BE2C (cell line): Measurements from ENCODE around the gene HRC.

Experiments
- DNase-seq: peaks from one replicate; pipeline ENCODE4 v3.0.0-alpha.2; 2020
- H3K27me3 ChIP-seq: fragments of 250-450 bp; sonication (Bioruptor Pico); 2 replicates; pipeline ENCODE4 v1.5.1; 2020; ENCODE audit warnings: mild to moderate bottlenecking
- H3K36me3 ChIP-seq: fragments of 250-450 bp; sonication (Bioruptor Pico); 2 replicates; pipeline ENCODE4 v1.5.1; 2020; ENCODE audit warnings: mild to moderate bottlenecking
- H3K4me1 ChIP-seq: fragments of 250-450 bp; sonication (Bioruptor Pico); 2 replicates; pipeline ENCODE4 v1.5.1; 2020
- H3K4me3 ChIP-seq: 2 replicates; pipeline ENCODE4 v1.5.1; 2011; ENCODE audit warnings: low read depth, low read length
- H3K9me3 ChIP-seq: fragments of 250-450 bp; sonication (Bioruptor Pico); 2 replicates; pipeline ENCODE4 v1.5.1; 2020
- CTCF ChIP-seq: IDR thresholded peaks from 2 replicates; pipeline ENCODE4 v1.5.1; 2012; ENCODE audit warnings: mild to moderate bottlenecking, low read depth, low read length

The HRC gene

GRCh38 chr19:49141352-49141751 lies 13.8 kb downstream of the HRC start:
- Histone ChIP-seq H3K9me3 (no peaks in the 10 kb centered on the region), H3K4me3 (no peak overlapping the region), H3K36me3 (peaks cover 3% of the 10 kb centered on the region), H3K27me3 (no peaks in the 10 kb centered on the region), H3K4me1 (peaks cover 4% of the 10 kb centered on the region)
- no peak for TF ChIP-seq CTCF
- no peak for DNase-seq

- Histone ChIP-seq H3K36me3 (peaks cover 3% of the 10 kb centered on the region), H3K4me3 (no peak overlapping the region), H3K9me3 (no peaks in the 10 kb centered on the region), H3K27me3 (no peaks in the 10 kb centered on the region), H3K4me1 (peaks cover 4% of the 10 kb centered on the region)
- no peak for DNase-seq
- no peak for TF ChIP-seq CTCF
Observed at GRCh38 chr19:49140951-49141350, 14.2 kb downstream of the HRC start.

GRCh38 chr19:49136771-49137171 lies 18.4 kb downstream of the HRC start:
- H3K27me3 ChIP-seq = no peaks in the 10 kb centered on the region
- H3K4me3 ChIP-seq = no peak overlapping the region
- no peaks in the 10 kb centered on the region for H3K9me3 ChIP-seq
- no peak for TF ChIP-seq CTCF
- H3K36me3 ChIP-seq = peaks cover 34% of the 10 kb centered on the region
- H3K4me1 ChIP-seq = no peaks in the 10 kb centered on the region
- no peak for DNase-seq

GRCh38 chr19:49135686-49136085 lies 19.5 kb downstream of the HRC start:
- no peak overlapping the region for H3K4me3 ChIP-seq
- H3K27me3 ChIP-seq = no peaks in the 10 kb centered on the region
- no peak for TF ChIP-seq CTCF
- peaks cover 34% of the 10 kb centered on the region for H3K36me3 ChIP-seq
- no peak for DNase-seq
- no peaks in the 10 kb centered on the region for H3K4me1 ChIP-seq
- no peaks in the 10 kb centered on the region for H3K9me3 ChIP-seq

- Histone ChIP-seq H3K36me3 (peaks cover 43% of the 10 kb centered on the region), H3K9me3 (no peaks in the 10 kb centered on the region), H3K4me3 (no peak overlapping the region), H3K27me3 (no peaks in the 10 kb centered on the region), H3K4me1 (0 out of 2 replicates have a peak, but pooled peaks cover under 1% of the 10 kb centered on the region)
- no peak for TF ChIP-seq CTCF
- no peak for DNase-seq
Observed at GRCh38 chr19:49133621-49134454, 21.4 kb downstream of the HRC start.

GRCh38 chr19:49132974-49133609 lies 22.1 kb downstream of the HRC start:
- no peak for DNase-seq
- Histone ChIP-seq H3K4me3 (no peak overlapping the region), H3K36me3 (peaks cover 43% of the 10 kb centered on the region)

More at GRCh38 chr19:49132974-49133609, 22.1 kb downstream of the HRC start:
- TF ChIP-seq CTCF = no peak
- H3K4me1 ChIP-seq = peaks cover 4% of the 10 kb centered on the region; the same call in 1 of the 2 replicates
- no peaks in the 10 kb centered on the region for H3K27me3 ChIP-seq
- H3K9me3 ChIP-seq = no peaks in the 10 kb centered on the region
